Liver (tissue), 9 donors: ENCODE results near the gene PSMB3. TPM values are rescaled to one million over a fixed set of nuclear protein-coding genes. Genes with fewer than 3 reads are reported as not detected.

Experiments
- DNase-seq: peaks from one replicate; pipeline ENCODE4 v3.0.0-alpha.2; 2017; ENCODE audit warnings: low spot score
- H3K27ac ChIP-seq, 2 donors: one replicate each; pipeline ENCODE4 v1.7.0; 2013; ENCODE audit warnings: inconsistent platforms in 2 of 2, low read length in 2 of 2, control low read depth in 1 of 2, low read depth in 1 of 2, mild to moderate bottlenecking in 1 of 2
- H3K27me3 ChIP-seq, 4 donors: one replicate each; pipeline versions ENCODE4 v1.6.1 to v1.7.0; 2013; ENCODE audit warnings: low read length in 3 of 4, inconsistent platforms in 1 of 4, mild to moderate bottlenecking in 1 of 4, moderate library complexity in 1 of 4; ENCODE audit not compliant: control insufficient read depth in 4 of 4, insufficient read depth in 4 of 4
- H3K36me3 ChIP-seq, 4 donors: one replicate each; pipeline versions ENCODE4 v1.6.1 to v1.7.0; 2013; ENCODE audit warnings: low read length in 3 of 4, mild to moderate bottlenecking in 3 of 4, low read depth in 1 of 4, moderate library complexity in 1 of 4; ENCODE audit not compliant: control insufficient read depth in 4 of 4, insufficient read depth in 3 of 4
- H3K4me1 ChIP-seq, 4 donors: one replicate each; pipeline versions ENCODE4 v1.6.1 to v1.7.0; 2013; ENCODE audit warnings: low read length in 3 of 4, mild to moderate bottlenecking in 3 of 4, moderate library complexity in 1 of 4; ENCODE audit not compliant: control insufficient read depth in 4 of 4, insufficient read depth in 4 of 4
- H3K4me3 ChIP-seq, 3 donors: one replicate each; pipeline versions ENCODE4 v1.6.1 to v1.7.0; 2013; ENCODE audit warnings: low read length in 3 of 3, control low read depth in 1 of 3, low read depth in 1 of 3, mild to moderate bottlenecking in 1 of 3
- H3K9ac ChIP-seq, 2 donors: one replicate each; pipeline ENCODE4 v1.7.0; 2013; ENCODE audit warnings: low read length in 2 of 2, mild to moderate bottlenecking in 2 of 2, moderate library complexity in 2 of 2, control low read depth in 1 of 2, low read depth in 1 of 2
- H3K9me3 ChIP-seq, 4 donors: one replicate each; pipeline versions ENCODE4 v1.6.1 to v1.7.0; 2013; ENCODE audit warnings: low read length in 3 of 4; ENCODE audit not compliant: control insufficient read depth in 4 of 4
- EGR1 ChIP-seq, 2 donors: IDR thresholded peaks; 2 replicates each; pipeline ENCODE4 v1.6.1; 2016 to 2018; ENCODE audit warnings: antibody characterized with exemption in 2 of 2, low read depth in 2 of 2
- FOXA1 ChIP-seq: IDR thresholded peaks from 2 replicates; pipeline ENCODE4 v1.6.1; 2016; ENCODE audit warnings: antibody characterized with exemption
- GABPA ChIP-seq, 2 donors: IDR thresholded peaks in 1 of 2; conservative IDR thresholded peaks in 1 of 2; 2 replicates each; pipeline ENCODE4 v1.6.1; 2016; ENCODE audit warnings: antibody characterized with exemption in 2 of 2, mild to moderate bottlenecking in 1 of 2, moderate library complexity in 1 of 2
- HNF4G ChIP-seq: IDR thresholded peaks from 2 replicates; pipeline ENCODE4 v1.6.1; 2016; ENCODE audit warnings: antibody characterized with exemption
- JUND ChIP-seq, 2 donors: IDR thresholded peaks; 2 replicates each; pipeline ENCODE4 v1.6.1; 2016; ENCODE audit warnings: antibody characterized with exemption in 2 of 2
- NR2F2 ChIP-seq: IDR thresholded peaks from 2 replicates; pipeline ENCODE4 v1.6.1; 2016; ENCODE audit warnings: antibody characterized with exemption
- RAD21 ChIP-seq, 2 donors: IDR thresholded peaks; 2 replicates each; pipeline ENCODE4 v1.6.1; 2016; ENCODE audit warnings: antibody characterized with exemption in 2 of 2, mild to moderate bottlenecking in 2 of 2
- RXRA ChIP-seq, 2 donors: IDR thresholded peaks; 2 replicates each; pipeline ENCODE4 v1.6.1; 2017 to 2018; ENCODE audit warnings: antibody characterized with exemption in 2 of 2, mild to moderate bottlenecking in 1 of 2
- SP1 ChIP-seq: IDR thresholded peaks from 2 replicates; pipeline ENCODE4 v1.6.1; 2018; ENCODE audit warnings: antibody characterized with exemption, mild to moderate bottlenecking
- TAF1 ChIP-seq: conservative IDR thresholded peaks from 2 replicates; pipeline ENCODE4 v1.6.1; 2016; ENCODE audit warnings: antibody characterized with exemption, mild to moderate bottlenecking
- YY1 ChIP-seq: IDR thresholded peaks from 2 replicates; pipeline ENCODE4 v1.6.1; 2016; ENCODE audit warnings: antibody characterized with exemption, mild to moderate bottlenecking
- WGBS: extraction: QIAGEN DNeasy Blood & Tissue Kit; methylation state at CpG from one replicate; pipeline ENCODE4 v1.1.7; 2013; 5-methylcytosine and 5-hydroxymethylcytosine counted together
- polyA plus RNA-seq, 2 donors: library from polyadenylated mRNA; stranded (reverse) in 1 of 2; unstranded in 1 of 2; fragments of 200-250 nt in 1 of 2; fragments of >200 nt in 1 of 2; fragmentation: Nextera tagmentation in 1 of 2; extraction: Ambion mirVana in 1 of 2; gene quantifications; one replicate each; pipeline versions ENCODE4 v1.2.1 to v1.2.3, GENCODE V29; 2013 to 2015
- total RNA-seq, 2 donors: library from RNA; depleted of rRNA; stranded (reverse); fragments of >200 nt; gene quantifications; one replicate each; pipeline ENCODE4 v1.2.3, GENCODE V29; 2014
- TF ChIP-seq, protein P1 (sequence below): fragments of 150-350 bp; IDR thresholded peaks from 2 replicates; pipeline ENCODE4 v1.5.1; 2017; ENCODE audit warnings: improper control_type of control experiment, low read depth, low read length; ENCODE audit not compliant: missing input control
- TF ChIP-seq, protein P2 (sequence below): IDR thresholded peaks from 2 replicates; pipeline ENCODE4 v1.6.1; 2016; ENCODE audit warnings: antibody characterized with exemption
- TF ChIP-seq, protein P3 (sequence below): IDR thresholded peaks from 2 replicates; pipeline ENCODE4 v1.6.1; 2016; ENCODE audit warnings: antibody characterized with exemption
- TF ChIP-seq, protein P4 (sequence below): IDR thresholded peaks from 2 replicates; pipeline ENCODE4 v1.6.1; 2016; ENCODE audit warnings: antibody characterized with exemption, mild to moderate bottlenecking
- TF ChIP-seq, protein P5 (sequence below): IDR thresholded peaks from 2 replicates; pipeline ENCODE4 v1.6.1; 2016; ENCODE audit warnings: antibody characterized with exemption
- donor health status: healthy.
- donor health status: healthy.
- donor health status: healthy.
- donor health status: healthy.
- donor health status: healthy.

Gene PSMB3
- total and polyA plus RNA-seq, 4 donors, result 121 to 279 (median 169) TPM

DNA sequence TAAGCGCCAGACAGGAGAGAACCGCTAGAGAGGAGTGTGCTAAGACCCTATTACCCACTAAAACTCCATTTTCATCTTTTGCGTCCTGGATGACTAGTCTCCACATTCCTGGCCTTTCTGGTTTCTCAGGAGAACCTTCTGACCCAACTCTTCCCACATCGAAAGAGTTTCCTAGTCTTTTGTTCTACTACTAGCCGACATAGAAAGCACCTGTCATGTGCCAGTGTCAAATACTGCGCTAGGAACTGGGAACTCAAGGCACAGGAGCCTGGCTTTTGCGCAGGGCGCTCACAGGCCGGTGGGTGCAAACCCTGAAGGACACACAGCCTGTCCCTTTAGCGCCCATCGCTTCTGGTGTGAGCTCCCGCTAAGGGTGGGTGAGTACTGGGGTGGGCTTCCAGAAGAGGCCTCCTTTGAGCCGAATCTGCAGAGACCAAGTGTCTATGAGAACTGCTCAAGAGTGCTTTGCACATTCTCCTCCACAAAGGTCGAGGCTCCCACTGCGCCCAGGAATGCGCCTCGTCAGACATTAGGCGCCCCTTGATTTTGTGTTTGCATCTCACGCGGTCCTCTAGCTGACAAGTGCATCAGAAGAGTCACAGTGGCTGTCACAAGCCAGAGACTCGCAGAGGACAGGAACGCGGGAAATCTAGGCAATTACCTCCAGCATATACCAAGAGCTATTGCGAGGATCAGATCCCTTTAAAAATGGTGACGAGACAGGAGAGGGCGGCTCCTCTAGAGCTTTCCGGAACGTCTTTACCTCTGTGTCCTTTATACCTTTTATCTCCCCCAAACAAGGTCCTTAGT lies 2.0 kb upstream of the PSMB3 start (continued):
- TF ChIP-seq, protein P1, sequence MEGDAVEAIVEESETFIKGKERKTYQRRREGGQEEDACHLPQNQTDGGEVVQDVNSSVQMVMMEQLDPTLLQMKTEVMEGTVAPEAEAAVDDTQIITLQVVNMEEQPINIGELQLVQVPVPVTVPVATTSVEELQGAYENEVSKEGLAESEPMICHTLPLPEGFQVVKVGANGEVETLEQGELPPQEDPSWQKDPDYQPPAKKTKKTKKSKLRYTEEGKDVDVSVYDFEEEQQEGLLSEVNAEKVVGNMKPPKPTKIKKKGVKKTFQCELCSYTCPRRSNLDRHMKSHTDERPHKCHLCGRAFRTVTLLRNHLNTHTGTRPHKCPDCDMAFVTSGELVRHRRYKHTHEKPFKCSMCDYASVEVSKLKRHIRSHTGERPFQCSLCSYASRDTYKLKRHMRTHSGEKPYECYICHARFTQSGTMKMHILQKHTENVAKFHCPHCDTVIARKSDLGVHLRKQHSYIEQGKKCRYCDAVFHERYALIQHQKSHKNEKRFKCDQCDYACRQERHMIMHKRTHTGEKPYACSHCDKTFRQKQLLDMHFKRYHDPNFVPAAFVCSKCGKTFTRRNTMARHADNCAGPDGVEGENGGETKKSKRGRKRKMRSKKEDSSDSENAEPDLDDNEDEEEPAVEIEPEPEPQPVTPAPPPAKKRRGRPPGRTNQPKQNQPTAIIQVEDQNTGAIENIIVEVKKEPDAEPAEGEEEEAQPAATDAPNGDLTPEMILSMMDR, result no peak
- no peak for TF ChIP-seq YY1

DNA sequence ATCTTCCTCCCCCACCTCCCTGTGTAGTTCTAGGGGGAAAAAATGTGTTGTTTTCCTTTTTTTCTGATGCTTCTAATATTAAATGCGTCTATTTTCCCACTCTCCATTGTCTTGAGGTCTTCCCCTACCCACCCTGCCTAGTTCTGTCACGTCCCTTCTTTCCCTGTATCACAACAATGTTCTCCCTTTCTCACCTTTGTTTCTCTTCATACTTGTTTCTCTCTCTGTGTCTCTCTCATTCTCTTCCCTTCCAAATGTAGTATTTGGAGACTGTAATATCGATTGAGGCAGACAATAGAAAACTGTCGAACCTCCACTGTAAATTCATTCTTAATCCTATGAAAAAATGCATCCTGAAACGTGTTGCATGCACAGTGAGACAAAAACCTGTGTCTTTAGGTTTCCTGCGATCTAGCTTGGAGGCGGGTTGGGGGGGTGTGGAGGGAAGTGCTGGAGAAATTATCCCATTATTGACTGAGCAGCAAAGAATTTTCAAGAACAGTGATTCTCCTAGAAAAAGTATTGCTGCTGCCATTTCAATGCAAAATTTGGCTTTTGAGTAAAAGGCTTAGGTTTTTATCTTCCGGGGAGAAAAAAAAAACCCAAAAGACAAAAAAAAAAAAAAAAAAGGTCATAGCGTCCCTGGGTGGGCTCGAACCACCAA lies 1.3 kb upstream of the PSMB3 start:
- H3K36me3 ChIP-seq, result peaks cover under 1 to 11% (median 9%) of the 10 kb centered on the region in 4 donors
- TF ChIP-seq, protein P2, sequence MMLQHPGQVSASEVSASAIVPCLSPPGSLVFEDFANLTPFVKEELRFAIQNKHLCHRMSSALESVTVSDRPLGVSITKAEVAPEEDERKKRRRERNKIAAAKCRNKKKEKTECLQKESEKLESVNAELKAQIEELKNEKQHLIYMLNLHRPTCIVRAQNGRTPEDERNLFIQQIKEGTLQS, result no peak
- no peak for TF ChIP-seq FOXA1
- TF ChIP-seq GABPA (IDR thresholded peaks at IDR 0.05 in 1 of 2, conservative IDR thresholded peaks at IDR 0.05 in 1 of 2), result no peak
- TF ChIP-seq SP1, result no peak
- TF ChIP-seq NR2F2, result no peak
- TF ChIP-seq JUND (IDR thresholded peaks at IDR 0.05), result no peak
- TF ChIP-seq HNF4G, result no peak
- TF ChIP-seq RAD21 (IDR thresholded peaks at IDR 0.05), result no peak
- TF ChIP-seq EGR1 (IDR thresholded peaks at IDR 0.05; ENCODE audit: low read depth in 2 of 2), result no peak
- no peak for TF ChIP-seq RXRA (IDR thresholded peaks at IDR 0.05)
- no peak for TF ChIP-seq TAF1
- peaks cover 14 to 53% (median 45%) of the 10 kb centered on the region in 4 donors for H3K4me1 ChIP-seq
- H3K9ac ChIP-seq, result peak overlapping the region in 1 of 2 donors; percentile 42
- H3K9me3 ChIP-seq, result no peaks in the 10 kb centered on the region
- H3K27ac ChIP-seq, result peak overlapping the region in 1 of 2 donors; percentile 94
- no peak for DNase-seq
- WGBS, result 6% methylated on average over 10 of the region's 10 CpGs
- peak overlapping the region in 1 of 3 donors; percentile 55 for H3K4me3 ChIP-seq
- H3K27me3 ChIP-seq, result no peaks in the 10 kb centered on the region

DNA sequence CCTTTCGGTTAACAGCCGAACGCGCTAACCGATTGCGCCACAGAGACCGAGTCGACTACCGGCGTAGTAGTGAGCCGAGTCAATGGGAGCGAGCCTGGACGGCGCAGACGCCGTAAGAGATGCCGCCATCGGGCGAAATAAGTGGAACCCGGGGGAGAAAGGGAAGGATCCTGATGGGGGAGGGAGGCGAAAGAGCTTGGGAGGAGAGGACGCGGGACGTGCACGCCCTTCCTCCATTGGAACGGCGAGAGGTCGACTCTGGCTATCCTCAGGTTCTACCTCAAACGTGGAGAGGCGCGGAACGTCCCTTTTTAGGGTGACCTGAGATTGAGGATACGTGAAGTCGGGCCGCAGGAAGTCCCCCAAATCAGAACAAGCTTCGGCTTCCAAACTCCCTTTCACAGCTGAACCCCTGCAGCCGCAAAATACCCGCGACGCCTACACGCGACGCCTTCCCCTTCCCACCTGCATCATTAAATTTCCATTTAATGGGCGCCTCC lies 683 bp upstream of the PSMB3 start:
- Histone ChIP-seq H3K9ac (peak overlapping the region; percentile 30 to 91), H3K27me3 (no peaks in the 10 kb centered on the region), H3K36me3 (peaks cover 1 to 11% (median 9%) of the 10 kb centered on the region in 4 donors), H3K9me3 (no peaks in the 10 kb centered on the region), H3K4me1 (peaks cover 13 to 52% (median 43%) of the 10 kb centered on the region in 4 donors), H3K4me3 (peak overlapping the region; percentile 55 to 94 (median 86)), H3K27ac (peak overlapping the region; percentile 89 to 94)
- DNase-seq, result peak; percentile 89
- TF ChIP-seq NR2F2 (no peak), SP1 (no peak), HNF4G (no peak), YY1 (peak; percentile 88), TAF1 (no peak), FOXA1 (no peak), RXRA (IDR thresholded peaks at IDR 0.05) (no peak), RAD21 (IDR thresholded peaks at IDR 0.05) (no peak)
- TF ChIP-seq, protein P3, sequence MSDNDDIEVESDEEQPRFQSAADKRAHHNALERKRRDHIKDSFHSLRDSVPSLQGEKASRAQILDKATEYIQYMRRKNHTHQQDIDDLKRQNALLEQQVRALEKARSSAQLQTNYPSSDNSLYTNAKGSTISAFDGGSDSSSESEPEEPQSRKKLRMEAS, result no peak
- TF ChIP-seq, protein P4, sequence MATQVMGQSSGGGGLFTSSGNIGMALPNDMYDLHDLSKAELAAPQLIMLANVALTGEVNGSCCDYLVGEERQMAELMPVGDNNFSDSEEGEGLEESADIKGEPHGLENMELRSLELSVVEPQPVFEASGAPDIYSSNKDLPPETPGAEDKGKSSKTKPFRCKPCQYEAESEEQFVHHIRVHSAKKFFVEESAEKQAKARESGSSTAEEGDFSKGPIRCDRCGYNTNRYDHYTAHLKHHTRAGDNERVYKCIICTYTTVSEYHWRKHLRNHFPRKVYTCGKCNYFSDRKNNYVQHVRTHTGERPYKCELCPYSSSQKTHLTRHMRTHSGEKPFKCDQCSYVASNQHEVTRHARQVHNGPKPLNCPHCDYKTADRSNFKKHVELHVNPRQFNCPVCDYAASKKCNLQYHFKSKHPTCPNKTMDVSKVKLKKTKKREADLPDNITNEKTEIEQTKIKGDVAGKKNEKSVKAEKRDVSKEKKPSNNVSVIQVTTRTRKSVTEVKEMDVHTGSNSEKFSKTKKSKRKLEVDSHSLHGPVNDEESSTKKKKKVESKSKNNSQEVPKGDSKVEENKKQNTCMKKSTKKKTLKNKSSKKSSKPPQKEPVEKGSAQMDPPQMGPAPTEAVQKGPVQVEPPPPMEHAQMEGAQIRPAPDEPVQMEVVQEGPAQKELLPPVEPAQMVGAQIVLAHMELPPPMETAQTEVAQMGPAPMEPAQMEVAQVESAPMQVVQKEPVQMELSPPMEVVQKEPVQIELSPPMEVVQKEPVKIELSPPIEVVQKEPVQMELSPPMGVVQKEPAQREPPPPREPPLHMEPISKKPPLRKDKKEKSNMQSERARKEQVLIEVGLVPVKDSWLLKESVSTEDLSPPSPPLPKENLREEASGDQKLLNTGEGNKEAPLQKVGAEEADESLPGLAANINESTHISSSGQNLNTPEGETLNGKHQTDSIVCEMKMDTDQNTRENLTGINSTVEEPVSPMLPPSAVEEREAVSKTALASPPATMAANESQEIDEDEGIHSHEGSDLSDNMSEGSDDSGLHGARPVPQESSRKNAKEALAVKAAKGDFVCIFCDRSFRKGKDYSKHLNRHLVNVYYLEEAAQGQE, result no peak
- TF ChIP-seq, protein P2, result peak; percentile 100
- TF ChIP-seq, protein P5, sequence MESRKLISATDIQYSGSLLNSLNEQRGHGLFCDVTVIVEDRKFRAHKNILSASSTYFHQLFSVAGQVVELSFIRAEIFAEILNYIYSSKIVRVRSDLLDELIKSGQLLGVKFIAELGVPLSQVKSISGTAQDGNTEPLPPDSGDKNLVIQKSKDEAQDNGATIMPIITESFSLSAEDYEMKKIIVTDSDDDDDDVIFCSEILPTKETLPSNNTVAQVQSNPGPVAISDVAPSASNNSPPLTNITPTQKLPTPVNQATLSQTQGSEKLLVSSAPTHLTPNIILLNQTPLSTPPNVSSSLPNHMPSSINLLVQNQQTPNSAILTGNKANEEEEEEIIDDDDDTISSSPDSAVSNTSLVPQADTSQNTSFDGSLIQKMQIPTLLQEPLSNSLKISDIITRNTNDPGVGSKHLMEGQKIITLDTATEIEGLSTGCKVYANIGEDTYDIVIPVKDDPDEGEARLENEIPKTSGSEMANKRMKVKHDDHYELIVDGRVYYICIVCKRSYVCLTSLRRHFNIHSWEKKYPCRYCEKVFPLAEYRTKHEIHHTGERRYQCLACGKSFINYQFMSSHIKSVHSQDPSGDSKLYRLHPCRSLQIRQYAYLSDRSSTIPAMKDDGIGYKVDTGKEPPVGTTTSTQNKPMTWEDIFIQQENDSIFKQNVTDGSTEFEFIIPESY, result no peak
- WGBS, result under 1% methylated on average over 44 of the region's 44 CpGs
